HepG2 (cell line): ENCODE data around the gene PPP6R2. TPM values are rescaled to one million over a fixed set of nuclear protein-coding genes. Genes with fewer than 3 reads are reported as not detected.

Experiments used
- CEBPB ChIP-seq: IDR thresholded peaks from 2 replicates; pipeline ENCODE4 v1.6.1; 2011; ENCODE audit warnings: low read depth, low read length, improper control_type of control experiment, borderline replicate concordance
- IRF1 ChIP-seq: sonication (generic); formaldehyde crosslinking; IDR thresholded peaks from 2 replicates; pipeline ENCODE4 v1.4.0; 2020; ENCODE audit warnings: low read depth, mild to moderate bottlenecking, missing genetic modification reagents
- MAFK ChIP-seq, 2 experiments: IDR thresholded peaks in 1 of 2; conservative IDR thresholded peaks in 1 of 2; 2 replicates each; pipeline ENCODE4 v1.6.1; 2011; ENCODE audit warnings: improper control_type of control experiment in 2 of 2, low read length in 2 of 2
- PHF5A ChIP-seq: IDR thresholded peaks from one replicate; pipeline ENCODE4 v1.6.1; 2018; ENCODE audit warnings: low read depth, missing genetic modification reagents; ENCODE audit not compliant: unreplicated experiment
- PRDM10 ChIP-seq: sonication (generic); formaldehyde crosslinking; IDR thresholded peaks from 2 replicates; pipeline ENCODE4 v1.4.0; 2020; ENCODE audit warnings: low read depth, missing genetic modification reagents
- RAD21 ChIP-seq: fragments of 450-650 bp; formaldehyde crosslinking; IDR thresholded peaks from 2 replicates; pipeline ENCODE4 v1.5.0; 2020; ENCODE audit warnings: mild to moderate bottlenecking
- RORA ChIP-seq: sonication (generic); formaldehyde crosslinking; IDR thresholded peaks from 2 replicates; pipeline ENCODE4 v1.5.0; 2020; ENCODE audit warnings: mild to moderate bottlenecking, missing genetic modification reagents, moderate library complexity
- TARDBP ChIP-seq: sonication (generic); formaldehyde crosslinking; IDR thresholded peaks from 2 replicates; pipeline ENCODE4 v1.8.0; 2022; ENCODE audit warnings: mild to moderate bottlenecking, missing genetic modification reagents
- TCF7 ChIP-seq: sonication (generic); IDR thresholded peaks from 2 replicates; pipeline ENCODE4 v1.6.1; 2016; ENCODE audit warnings: antibody characterized with exemption, low read depth
- YEATS4 ChIP-seq: sonication (generic); formaldehyde crosslinking; IDR thresholded peaks from 2 replicates; pipeline ENCODE4 v1.4.0; 2020; ENCODE audit warnings: missing genetic modification reagents, borderline replicate concordance
- ZNF234 ChIP-seq: sonication (generic); formaldehyde crosslinking; conservative IDR thresholded peaks from 2 replicates; pipeline ENCODE4 v1.5.1; 2020; ENCODE audit warnings: mild to moderate bottlenecking, missing genetic modification reagents
- ZNF354B ChIP-seq: sonication (generic); formaldehyde crosslinking; IDR thresholded peaks from 2 replicates; pipeline ENCODE4 v1.8.0; 2022; ENCODE audit warnings: mild to moderate bottlenecking, missing genetic modification reagents
- ZNF441 ChIP-seq: sonication (generic); formaldehyde crosslinking; IDR thresholded peaks from 2 replicates; pipeline ENCODE4 v1.7.0; 2021; ENCODE audit warnings: missing genetic modification reagents, borderline replicate concordance
- polyA plus RNA-seq, 8 experiments: library from polyadenylated mRNA; depleted of rRNA in 3 of 8; stranded (reverse) in 7 of 8; unstranded in 1 of 8; fragments of >200 nt; fragmentation: Illumina TruSeq in 4 of 8; extraction: Trizol in 4 of 8; gene quantifications; 2 replicates each; pipeline versions ENCODE4 v1.2.1 to v1.2.3, GENCODE V29; 2011 to 2016; ENCODE audit warnings: low read depth in 4 of 8, missing spikeins in 1 of 8, mixed read lengths in 1 of 8; ENCODE audit not compliant: insufficient read depth in 1 of 8
- total RNA-seq, 5 experiments: library from RNA; depleted of rRNA; stranded (reverse); fragments of >200 nt; fragmentation: Illumina TruSeq; extraction: Trizol; gene quantifications; 2 replicates each; pipeline ENCODE4 v1.2.3, GENCODE V29; 2016; ENCODE audit warnings: low read depth in 1 of 5
- TF ChIP-seq, protein P1 (sequence below): sonication (generic); formaldehyde crosslinking; IDR thresholded peaks from 2 replicates; pipeline ENCODE4 v1.4.0; 2020; ENCODE audit warnings: missing genetic modification reagents, borderline replicate concordance

PPP6R2 gene
- total and polyA plus RNA-seq, 2 of the 13 experiments (the other 11 are each of a cell fraction or from before 2014, with no cell fraction given), result 55.0 to 102 TPM

DNA sequence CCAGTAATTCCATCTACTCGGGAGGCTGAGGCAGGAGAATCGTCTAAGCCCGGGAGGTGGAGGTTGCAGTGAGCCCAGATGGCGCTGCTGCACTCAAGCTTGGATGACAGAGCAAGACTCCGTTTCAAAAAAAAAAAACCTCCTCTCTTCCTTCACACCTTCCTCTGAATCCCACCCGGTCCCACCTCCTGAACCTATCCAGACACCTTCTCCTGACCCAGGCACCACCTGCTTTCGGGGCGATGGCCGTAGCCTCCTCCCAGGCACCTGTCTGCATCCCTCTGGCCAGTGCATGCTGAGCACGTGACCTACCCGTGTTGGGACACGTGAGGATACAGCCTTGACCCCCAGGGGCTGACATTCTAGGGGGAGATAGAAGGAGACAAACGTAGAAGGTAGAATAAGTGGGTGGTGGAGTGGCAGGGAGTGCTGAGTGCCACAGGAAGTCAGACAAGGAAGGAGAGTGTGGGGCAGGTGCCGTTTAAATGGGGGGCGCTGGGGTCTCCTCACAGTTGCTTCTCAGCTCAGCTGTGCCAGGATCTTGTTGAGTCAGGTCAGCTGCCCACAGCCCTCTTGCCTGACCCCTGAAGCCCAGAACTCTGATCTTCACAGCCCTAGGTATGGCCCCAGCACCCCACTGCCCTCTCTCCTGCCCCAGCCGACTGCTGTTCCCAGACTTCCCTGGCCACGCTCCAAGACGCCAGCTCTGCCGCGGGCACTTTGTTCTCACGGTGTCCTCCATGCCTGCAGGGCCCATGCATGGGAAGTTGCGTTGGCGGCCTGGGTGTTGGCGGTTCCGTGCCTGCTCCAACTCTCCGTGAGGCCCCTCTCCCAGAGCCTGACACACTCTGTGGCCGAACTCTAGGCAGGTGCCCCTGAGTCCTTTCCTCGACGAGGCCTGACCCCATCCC, 142.3 kb downstream of the PPP6R2 start (continued):
- TF ChIP-seq, protein P1, sequence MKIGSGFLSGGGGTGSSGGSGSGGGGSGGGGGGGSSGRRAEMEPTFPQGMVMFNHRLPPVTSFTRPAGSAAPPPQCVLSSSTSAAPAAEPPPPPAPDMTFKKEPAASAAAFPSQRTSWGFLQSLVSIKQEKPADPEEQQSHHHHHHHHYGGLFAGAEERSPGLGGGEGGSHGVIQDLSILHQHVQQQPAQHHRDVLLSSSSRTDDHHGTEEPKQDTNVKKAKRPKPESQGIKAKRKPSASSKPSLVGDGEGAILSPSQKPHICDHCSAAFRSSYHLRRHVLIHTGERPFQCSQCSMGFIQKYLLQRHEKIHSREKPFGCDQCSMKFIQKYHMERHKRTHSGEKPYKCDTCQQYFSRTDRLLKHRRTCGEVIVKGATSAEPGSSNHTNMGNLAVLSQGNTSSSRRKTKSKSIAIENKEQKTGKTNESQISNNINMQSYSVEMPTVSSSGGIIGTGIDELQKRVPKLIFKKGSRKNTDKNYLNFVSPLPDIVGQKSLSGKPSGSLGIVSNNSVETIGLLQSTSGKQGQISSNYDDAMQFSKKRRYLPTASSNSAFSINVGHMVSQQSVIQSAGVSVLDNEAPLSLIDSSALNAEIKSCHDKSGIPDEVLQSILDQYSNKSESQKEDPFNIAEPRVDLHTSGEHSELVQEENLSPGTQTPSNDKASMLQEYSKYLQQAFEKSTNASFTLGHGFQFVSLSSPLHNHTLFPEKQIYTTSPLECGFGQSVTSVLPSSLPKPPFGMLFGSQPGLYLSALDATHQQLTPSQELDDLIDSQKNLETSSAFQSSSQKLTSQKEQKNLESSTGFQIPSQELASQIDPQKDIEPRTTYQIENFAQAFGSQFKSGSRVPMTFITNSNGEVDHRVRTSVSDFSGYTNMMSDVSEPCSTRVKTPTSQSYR (CRISPR knock-in tag), result peak; percentile 42
- TF ChIP-seq CEBPB (no peak), PHF5A (CRISPR knock-in tag) (no peak), TARDBP (CRISPR knock-in tag) (peak; percentile 84), YEATS4 (0 out of 2 replicates have a peak, but pooled peaks have one; percentile 41), ZNF234 (CRISPR knock-in tag) (no peak; the same call in 1 of the 2 replicates), RORA (CRISPR knock-in tag) (no peak), ZNF441 (CRISPR knock-in tag) (0 out of 2 replicates have a peak, but pooled peaks have one; percentile 22), IRF1 (CRISPR knock-in tag) (no peak), ZNF354B (CRISPR knock-in tag) (0 out of 2 replicates have a peak, but pooled peaks have one; percentile 24), RAD21 (CRISPR knock-in tag) (no peak), MAFK (conservative IDR thresholded peaks at IDR 0.05 in 1 of 2, IDR thresholded peaks at IDR 0.05 in 1 of 2; ENCODE audit: low read length in 2 of 2) (no peak), TCF7 (no peak; the same call in 1 of the 2 replicates), PRDM10 (CRISPR knock-in tag) (peak; percentile 29; the same call in 1 of the 2 replicates)
- TF ChIP-seq, all 625 proteins: peak for 197
